Hematopoietic multipotent progenitor cell treated with erythropoietin and hydrocortisone succinate and interleukin-3 and kit ligand, for 17 days (in vitro differentiated cells): ENCODE data around the gene LDHAL6B.

Experiments used
- DNase-seq: peaks from one replicate; pipeline ENCODE4 v3.0.0-alpha.2; 2015; ENCODE audit warnings: low spot score

The LDHAL6B gene

GRCh38 chr15:59177317-59177660 lies 29.4 kb upstream of the LDHAL6B start:
- no peak for DNase-seq

- no peak for DNase-seq
Measured at GRCh38 chr15:59178151-59178695, 28.4 kb upstream of the LDHAL6B start.

- DNase-seq, result no peak
Measured at GRCh38 chr15:59179717-59180116, 26.9 kb upstream of the LDHAL6B start.

GRCh38 chr15:59180945-59181600 lies 25.6 kb upstream of the LDHAL6B start:
- no peak for DNase-seq

GRCh38 chr15:59185725-59186124 lies 20.9 kb upstream of the LDHAL6B start:
- DNase-seq, result no peak

GRCh38 chr15:59186501-59186900 lies 20.1 kb upstream of the LDHAL6B start:
- DNase-seq, result no peak

GRCh38 chr15:59189241-59189640 lies 17.4 kb upstream of the LDHAL6B start:
- DNase-seq, result no peak

- DNase-seq, result no peak
Measured at GRCh38 chr15:59190291-59190690, 16.4 kb upstream of the LDHAL6B start.

- DNase-seq, result no peak
Measured at GRCh38 chr15:59191855-59192237, 14.8 kb upstream of the LDHAL6B start.

GRCh38 chr15:59194639-59195325 lies 11.9 kb upstream of the LDHAL6B start:
- DNase-seq, result no peak

- no peak for DNase-seq
Measured at GRCh38 chr15:59196416-59196815, 10.2 kb upstream of the LDHAL6B start.

GRCh38 chr15:59197454-59197853 lies 9.2 kb upstream of the LDHAL6B start:
- DNase-seq, result no peak

- DNase-seq, result no peak
Measured at GRCh38 chr15:59199626-59200465, 6.8 kb upstream of the LDHAL6B start.

- DNase-seq, result no peak
Measured at GRCh38 chr15:59200560-59200959, 6.1 kb upstream of the LDHAL6B start.

GRCh38 chr15:59203008-59203407 lies 3.6 kb upstream of the LDHAL6B start:
- DNase-seq, result no peak

GRCh38 chr15:59203657-59204056 lies 3.0 kb upstream of the LDHAL6B start:
- DNase-seq, result no peak

GRCh38 chr15:59205839-59206622 lies 612 bp upstream of the LDHAL6B start:
- no peak for DNase-seq

- no peak for DNase-seq
Measured at GRCh38 chr15:59208613-59209249, 2.1 kb downstream of the LDHAL6B start.

- DNase-seq, result no peak
Measured at GRCh38 chr15:59210186-59210585, 3.5 kb downstream of the LDHAL6B start.

GRCh38 chr15:59216911-59217310 lies 10.3 kb downstream of the LDHAL6B start:
- no peak for DNase-seq

GRCh38 chr15:59217876-59218498 lies 11.3 kb downstream of the LDHAL6B start:
- no peak for DNase-seq
